Keratinocyte (primary cell): ENCODE data around the gene KLF7. TPM values are rescaled to one million over a fixed set of nuclear protein-coding genes. Genes with fewer than 3 reads are reported as not detected.

ENCODE experiments used
- DNase-seq: peaks from one replicate; pipeline ENCODE4 v3.0.0-alpha.2; 2011; ENCODE audit warnings: low read depth, missing footprints, low spot score
- FAIRE-seq: peaks from 2 replicates; lab custom pipeline; 2011; peaks lifted over from hg19 to GRCh38; lab: Jason Lieb, UNC
- H2AFZ ChIP-seq: 2 replicates; pipeline ENCODE4 v1.6.0; 2012; ENCODE audit warnings: low read length, control low read depth, inconsistent platforms; ENCODE audit not compliant: control insufficient read depth
- H3K27ac ChIP-seq: 2 replicates; pipeline ENCODE4 v1.5.1; 2011; ENCODE audit warnings: low read length; ENCODE audit not compliant: control insufficient read depth, insufficient read depth
- H3K27me3 ChIP-seq: 3 replicates; pipeline ENCODE4 v1.6.0; 2011; ENCODE audit warnings: low read length; ENCODE audit not compliant: control insufficient read depth, insufficient read depth; ENCODE audit errors: extremely low read depth
- H3K36me3 ChIP-seq, 2 experiments: 2 replicates in 1 of 2; 3 replicates in 1 of 2; pipeline ENCODE4 v1.5.1; 2011; ENCODE audit warnings: low read length in 2 of 2, mild to moderate bottlenecking in 1 of 2; ENCODE audit not compliant: control insufficient read depth in 2 of 2, insufficient read depth in 2 of 2; ENCODE audit errors: extremely low read depth in 1 of 2
- H3K4me1 ChIP-seq: 3 replicates; pipeline ENCODE4 v1.5.1; 2011; ENCODE audit warnings: low read length; ENCODE audit not compliant: control insufficient read depth, insufficient read depth; ENCODE audit errors: extremely low read depth
- H3K4me2 ChIP-seq: 3 replicates; pipeline ENCODE4 v1.6.0; 2011; ENCODE audit warnings: low read depth, low read length; ENCODE audit not compliant: control insufficient read depth, insufficient read depth; ENCODE audit errors: extremely low read depth
- H3K4me3 ChIP-seq, 3 experiments: fragments of 200-600 bp in 1 of 3; sonication (generic) in 1 of 3; 2 replicates in 2 of 3; 3 replicates in 1 of 3; pipeline ENCODE4 v1.5.1; 2011 to 2016; ENCODE audit warnings: low read length in 3 of 3, mild to moderate bottlenecking in 3 of 3, control low read depth in 2 of 3, inconsistent platforms in 1 of 3, low read depth in 1 of 3, mixed read lengths in 1 of 3, mixed run types in 1 of 3, moderate library complexity in 1 of 3; ENCODE audit not compliant: control insufficient read depth in 2 of 3, insufficient read depth in 2 of 3; ENCODE audit errors: extremely low read depth in 1 of 3
- H3K79me2 ChIP-seq: 2 replicates; pipeline ENCODE4 v1.6.0; 2012; ENCODE audit warnings: low read length; ENCODE audit not compliant: control insufficient read depth, insufficient read depth
- H3K9ac ChIP-seq: 3 replicates; pipeline ENCODE4 v1.6.0; 2011; ENCODE audit warnings: low read length; ENCODE audit not compliant: control insufficient read depth, insufficient read depth; ENCODE audit errors: extremely low read depth
- H3K9me1 ChIP-seq: 3 replicates; pipeline ENCODE4 v1.6.0; 2011; ENCODE audit warnings: low read length; ENCODE audit not compliant: control insufficient read depth, insufficient read depth; ENCODE audit errors: extremely low read depth
- H3K9me3 ChIP-seq: 2 replicates; pipeline ENCODE4 v1.5.1; 2012; ENCODE audit warnings: low read depth, low read length; ENCODE audit not compliant: control insufficient read depth
- H4K20me1 ChIP-seq: 3 replicates; pipeline ENCODE4 v1.6.0; 2011; ENCODE audit warnings: low read length; ENCODE audit not compliant: control insufficient read depth, insufficient read depth; ENCODE audit errors: extremely low read depth
- EZH2 ChIP-seq: IDR thresholded peaks from one replicate; pipeline ENCODE4 v1.6.1; 2012; ENCODE audit warnings: inconsistent platforms, mild to moderate bottlenecking, low read length, moderate library complexity
- dilution Hi-C: fragments of 300-500 bp; cut with MboI; formaldehyde crosslinking; loops from one replicate; pipeline ENCODE4 v1.7.0; 2020; ENCODE audit warnings: low sequenced_read_pairs; ENCODE audit not compliant: extremely low pct_ligation_motif_present
- polyA plus RNA-seq, 5 experiments: library from polyadenylated mRNA; depleted of rRNA in 3 of 5; stranded (reverse) in 3 of 5; stranded (forward) in 1 of 5; unstranded in 1 of 5; fragments of >200 nt; gene quantifications; 1 replicate in 1 of 5; 2 replicates in 3 of 5; 3 replicates in 1 of 5; pipeline versions ENCODE4 v1.2.1 to v1.2.3, GENCODE V29; 2011 to 2012; ENCODE audit warnings: missing spikeins in 2 of 5, low read depth in 1 of 5, low replicate concordance in 1 of 5
- TF ChIP-seq, protein P1 (sequence below), 3 experiments: IDR thresholded peaks in 1 of 3; conservative IDR thresholded peaks in 1 of 3; optimal IDR thresholded peaks in 1 of 3; 2 replicates in 2 of 3; 3 replicates in 1 of 3; pipeline versions ENCODE3 to v1.5.1; 2011; ENCODE audit warnings: low read length in 3 of 3, mild to moderate bottlenecking in 3 of 3, moderate library complexity in 2 of 3, control low read depth in 1 of 3, inconsistent platforms in 1 of 3; ENCODE audit not compliant: insufficient read depth in 2 of 3; ENCODE audit errors: extremely low read depth in 1 of 3

Gene KLF7
- polyA plus RNA-seq, 1 donor (not counting 4 experiments of a cell fraction or from before 2014, with no cell fraction given): 44.7 TPM

DNA sequence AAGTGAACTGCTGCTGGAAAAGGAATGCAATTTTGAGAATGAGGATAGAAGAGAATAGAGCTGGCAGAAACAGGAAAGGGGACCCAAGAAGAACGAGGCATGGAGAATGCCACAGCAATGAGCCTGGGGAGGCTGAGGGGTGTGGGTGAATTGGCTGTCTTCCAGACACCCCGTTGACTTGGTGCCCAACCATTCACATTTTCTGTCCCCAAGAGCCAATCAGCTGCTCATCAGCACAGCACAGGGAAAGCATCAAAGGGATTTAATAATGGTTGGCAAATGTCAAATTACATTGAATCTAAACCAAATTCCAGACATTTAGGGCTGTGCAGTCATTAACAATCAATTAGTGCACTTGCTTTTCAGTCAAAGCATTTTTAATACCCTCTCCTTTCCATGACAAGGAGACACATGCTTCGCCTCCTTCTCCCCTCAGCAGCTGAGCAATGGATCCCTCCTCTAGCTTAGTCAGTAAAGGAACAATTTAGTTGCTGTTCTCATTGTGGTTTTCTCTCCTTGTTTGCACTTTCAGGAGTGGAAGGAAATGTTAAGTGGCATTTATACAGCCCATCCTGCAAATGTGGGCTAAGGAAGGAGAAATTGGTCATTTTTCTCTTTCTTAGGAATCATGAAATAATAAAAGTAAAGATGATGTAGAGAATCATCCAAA is 98.8 kb downstream of the KLF7 start:
- H3K4me1 ChIP-seq: no peaks in the 10 kb centered on the region
- TF ChIP-seq, protein P1, sequence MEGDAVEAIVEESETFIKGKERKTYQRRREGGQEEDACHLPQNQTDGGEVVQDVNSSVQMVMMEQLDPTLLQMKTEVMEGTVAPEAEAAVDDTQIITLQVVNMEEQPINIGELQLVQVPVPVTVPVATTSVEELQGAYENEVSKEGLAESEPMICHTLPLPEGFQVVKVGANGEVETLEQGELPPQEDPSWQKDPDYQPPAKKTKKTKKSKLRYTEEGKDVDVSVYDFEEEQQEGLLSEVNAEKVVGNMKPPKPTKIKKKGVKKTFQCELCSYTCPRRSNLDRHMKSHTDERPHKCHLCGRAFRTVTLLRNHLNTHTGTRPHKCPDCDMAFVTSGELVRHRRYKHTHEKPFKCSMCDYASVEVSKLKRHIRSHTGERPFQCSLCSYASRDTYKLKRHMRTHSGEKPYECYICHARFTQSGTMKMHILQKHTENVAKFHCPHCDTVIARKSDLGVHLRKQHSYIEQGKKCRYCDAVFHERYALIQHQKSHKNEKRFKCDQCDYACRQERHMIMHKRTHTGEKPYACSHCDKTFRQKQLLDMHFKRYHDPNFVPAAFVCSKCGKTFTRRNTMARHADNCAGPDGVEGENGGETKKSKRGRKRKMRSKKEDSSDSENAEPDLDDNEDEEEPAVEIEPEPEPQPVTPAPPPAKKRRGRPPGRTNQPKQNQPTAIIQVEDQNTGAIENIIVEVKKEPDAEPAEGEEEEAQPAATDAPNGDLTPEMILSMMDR (optimal IDR thresholded peaks at IDR 0.05 in 1 of 3, IDR thresholded peaks at IDR 0.05 in 1 of 3, conservative IDR thresholded peaks at IDR 0.05 in 1 of 3; ENCODE audit: extremely low read depth in 1 of 3, insufficient read depth in 2 of 3, low read length in 3 of 3): no peak
- TF ChIP-seq EZH2: no peak
- no peak overlapping the region for H3K9ac ChIP-seq
- dilution Hi-C loops: no loop called here
- H3K9me3 ChIP-seq: no peaks in the 10 kb centered on the region
- H4K20me1 ChIP-seq: no peaks in the 10 kb centered on the region
- H3K27me3 ChIP-seq: no peaks in the 10 kb centered on the region
- no peak overlapping the region for H2AFZ ChIP-seq
- FAIRE-seq (peak; percentile 13), DNase-seq (no peak)
- H3K9me1 ChIP-seq: no peaks in the 10 kb centered on the region
- H3K79me2 ChIP-seq: no peaks in the 10 kb centered on the region
- H3K4me3 ChIP-seq: no peak overlapping the region
- no peak overlapping the region for H3K4me2 ChIP-seq
- H3K27ac ChIP-seq: no peak overlapping the region
- no peaks in the 10 kb centered on the region for H3K36me3 ChIP-seq

- no peak overlapping the region for H3K4me2 ChIP-seq
- H3K36me3 ChIP-seq: no peaks in the 10 kb centered on the region
- no peaks in the 10 kb centered on the region for H4K20me1 ChIP-seq
- H3K4me3 ChIP-seq: no peak overlapping the region
- no peak overlapping the region for H2AFZ ChIP-seq
- no peaks in the 10 kb centered on the region for H3K9me3 ChIP-seq
- no peaks in the 10 kb centered on the region for H3K9me1 ChIP-seq
- no peak overlapping the region for H3K9ac ChIP-seq
- no peak for DNase-seq
- H3K4me1 ChIP-seq: no peaks in the 10 kb centered on the region
- H3K79me2 ChIP-seq: no peaks in the 10 kb centered on the region
- dilution Hi-C loops: no loop called here
- no peak for FAIRE-seq
- H3K27ac ChIP-seq: no peak overlapping the region
- TF ChIP-seq EZH2: no peak
- TF ChIP-seq, protein P1 (optimal IDR thresholded peaks at IDR 0.05 in 1 of 3, IDR thresholded peaks at IDR 0.05 in 1 of 3, conservative IDR thresholded peaks at IDR 0.05 in 1 of 3; ENCODE audit: extremely low read depth in 1 of 3, insufficient read depth in 2 of 3, low read length in 3 of 3): no peak
- H3K27me3 ChIP-seq: no peaks in the 10 kb centered on the region
Measured at GRCh38 chr2:207066166-207066565, 99.6 kb downstream of the KLF7 start.
